Astrocyte of the hippocampus (primary cell): Measurements from ENCODE around the gene NKX1-1.

Experiments used
- DNase-seq: peaks from one replicate; pipeline ENCODE4 v3.0.0; 2011; ENCODE audit warnings: low read depth, low spot score

The NKX1-1 gene

GRCh38 chr4:1385373-1386340, 20.6 kb downstream of the NKX1-1 start:
- DNase-seq: no peak

GRCh38 chr4:1384675-1385372, 21.4 kb downstream of the NKX1-1 start:
- no peak for DNase-seq

GRCh38 chr4:1383728-1384591, 22.3 kb downstream of the NKX1-1 start:
- DNase-seq: no peak

DNA sequence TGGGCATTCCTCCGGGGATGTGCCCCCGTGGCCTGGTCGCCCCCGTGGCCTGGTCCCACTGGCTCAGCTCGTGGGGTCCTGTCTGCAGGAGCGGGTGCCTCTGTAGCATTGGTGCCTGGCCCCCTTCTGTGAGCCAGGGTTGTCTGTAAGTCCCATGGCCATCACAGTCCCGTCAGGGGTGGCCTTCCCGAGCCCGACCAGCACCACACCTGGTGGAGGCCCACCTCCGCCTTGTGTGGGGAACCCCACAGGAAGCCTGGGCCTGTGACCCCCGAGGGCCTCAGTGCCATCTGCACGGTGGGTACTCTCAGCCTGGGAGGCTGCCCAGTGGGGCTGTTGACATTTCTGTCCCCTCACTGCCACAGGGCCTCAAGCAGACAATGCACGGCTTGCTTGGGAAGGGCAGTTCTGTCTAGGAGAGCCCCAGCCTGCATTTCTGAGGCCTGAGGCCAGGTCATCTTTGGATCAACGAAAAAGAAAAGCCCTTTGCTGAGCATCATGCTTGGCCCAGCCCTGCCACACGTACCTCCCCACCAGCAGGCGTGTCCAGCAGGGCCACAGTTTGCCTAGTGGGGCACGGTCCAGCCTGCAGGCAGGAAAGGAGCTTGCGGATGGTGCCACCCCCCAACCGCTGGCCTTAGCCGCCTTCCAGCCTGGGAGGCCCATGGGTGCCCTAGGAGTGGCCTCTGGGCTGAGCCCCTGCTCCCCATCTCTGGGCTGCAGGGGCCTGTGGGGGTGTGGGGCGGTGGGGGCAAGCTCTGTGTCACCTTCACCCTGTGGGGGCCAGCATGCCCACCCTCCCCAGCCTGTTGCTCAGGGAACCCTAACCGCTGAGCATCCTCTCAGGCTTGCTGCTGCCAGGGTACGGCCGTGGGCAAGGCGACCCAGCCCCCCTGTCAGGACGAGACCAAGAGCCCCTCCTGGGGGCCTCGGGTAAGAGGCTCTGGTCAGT, 23.2 kb downstream of the NKX1-1 start:
- no peak for DNase-seq

GRCh38 chr4:1381944-1382541, 24.2 kb downstream of the NKX1-1 start:
- no peak for DNase-seq

- no peak for DNase-seq
These were observed 25.0 kb downstream of the NKX1-1 start for GRCh38 chr4:1381181-1381621.

- no peak for DNase-seq
These were observed 25.7 kb downstream of the NKX1-1 start for GRCh38 chr4:1380368-1381151.

DNA sequence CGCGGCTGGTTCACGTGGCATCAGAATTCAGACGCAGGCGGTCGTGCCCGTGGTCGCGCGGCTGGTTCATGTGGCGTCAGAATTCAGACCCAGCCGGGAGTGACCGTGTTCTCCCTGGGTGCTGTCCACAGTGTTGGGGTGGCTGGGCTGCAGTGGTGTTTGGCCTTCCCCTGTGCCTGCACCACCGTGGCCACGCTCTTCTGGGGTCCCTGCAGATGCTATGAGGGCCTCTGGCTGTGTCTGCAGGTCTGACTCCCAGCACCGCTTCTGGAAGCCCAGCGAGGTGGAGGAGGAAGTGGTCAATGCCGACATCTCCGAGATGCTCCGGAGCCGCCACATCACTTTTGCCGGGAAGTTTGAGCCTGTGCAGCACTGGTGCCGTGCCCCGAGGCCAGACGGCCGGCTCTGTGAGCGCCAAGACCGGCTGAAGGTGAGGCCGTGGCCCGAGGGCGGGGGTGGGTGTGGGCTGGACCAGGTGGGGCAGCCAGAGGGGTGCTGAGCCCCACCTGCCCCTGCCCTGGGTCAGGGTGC, 26.4 kb downstream of the NKX1-1 start:
- no peak for DNase-seq

DNA sequence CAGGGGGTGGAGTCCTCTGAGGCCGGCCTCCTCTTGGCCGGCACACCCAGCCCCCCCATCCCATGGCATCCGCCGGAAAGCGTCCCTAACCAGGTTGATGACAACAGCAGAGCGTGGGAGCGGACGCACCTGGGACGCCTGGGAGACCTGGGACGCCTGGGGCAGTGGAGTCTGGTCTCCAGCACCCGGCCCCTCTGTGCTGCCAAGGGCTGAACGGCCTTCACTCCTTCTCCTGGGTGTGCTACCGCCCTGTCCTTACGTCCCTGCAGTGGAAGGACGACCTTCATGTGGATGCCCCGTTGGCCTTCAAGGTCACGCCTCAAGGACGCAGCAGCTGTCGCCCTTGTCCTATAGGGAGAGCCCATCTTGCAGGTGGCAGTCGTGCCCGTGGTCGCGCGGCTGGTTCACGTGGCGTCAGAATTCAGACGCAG, 26.9 kb downstream of the NKX1-1 start:
- no peak for DNase-seq

DNA sequence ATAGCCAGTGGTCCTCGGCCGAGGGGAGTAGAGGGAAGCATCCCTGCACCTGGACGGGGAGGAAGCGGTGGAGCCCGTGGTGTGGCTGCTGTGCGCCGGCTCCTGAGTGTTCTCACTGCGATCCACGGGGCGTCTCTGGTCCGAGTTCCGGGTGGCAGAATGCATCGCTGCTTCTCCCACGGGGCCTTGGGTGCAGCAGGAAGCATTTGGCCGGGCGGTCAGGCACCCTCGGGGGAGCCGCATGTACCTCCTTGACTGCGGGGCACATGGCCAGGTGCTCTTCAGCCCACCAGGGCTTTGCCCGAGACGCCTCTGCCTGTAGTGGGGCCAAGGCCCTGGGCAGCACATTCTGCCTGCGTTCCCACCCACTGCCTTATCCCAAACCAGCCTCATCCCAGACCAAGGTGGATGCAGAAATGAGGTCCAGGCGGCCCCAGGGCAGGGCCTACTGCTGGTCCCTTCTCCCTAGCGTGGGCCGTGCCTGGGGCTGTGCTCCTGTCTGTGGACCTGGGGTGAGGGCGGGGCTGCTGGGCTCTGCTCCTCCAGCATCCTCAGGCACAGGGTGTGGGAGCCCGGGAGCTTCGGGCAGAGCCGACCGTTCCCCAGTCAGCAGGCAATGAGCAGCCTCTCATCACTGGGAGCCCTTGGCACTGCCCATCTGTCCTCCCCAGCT, 27.5 kb downstream of the NKX1-1 start:
- no peak for DNase-seq

- DNase-seq: no peak
These were observed 28.5 kb downstream of the NKX1-1 start for GRCh38 chr4:1377606-1378261.

- DNase-seq: no peak
These were observed 29.2 kb downstream of the NKX1-1 start for GRCh38 chr4:1376841-1377605.

DNA sequence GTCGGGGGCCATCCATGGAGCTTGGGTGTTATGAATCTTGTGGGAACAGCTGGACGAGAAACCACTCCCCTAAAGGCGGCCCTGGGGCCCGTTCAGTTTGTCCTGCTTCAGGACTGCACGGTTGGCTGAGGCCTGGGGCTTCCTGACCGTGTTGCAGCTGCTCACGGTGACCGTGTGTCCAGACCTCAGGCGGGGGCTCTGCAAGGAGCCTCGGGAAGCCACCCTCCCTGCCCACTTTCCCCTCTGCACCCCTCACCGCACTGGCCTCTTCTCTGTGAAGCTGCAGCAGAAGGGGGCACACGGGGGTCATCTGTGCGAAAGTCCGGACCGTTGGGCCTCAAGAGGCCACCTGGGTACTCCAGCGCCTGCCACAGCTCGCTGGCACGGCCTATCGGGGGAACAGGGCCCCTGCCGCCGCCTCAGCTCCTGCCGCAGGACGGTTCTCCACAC, 29.8 kb downstream of the NKX1-1 start:
- no peak for DNase-seq

DNA sequence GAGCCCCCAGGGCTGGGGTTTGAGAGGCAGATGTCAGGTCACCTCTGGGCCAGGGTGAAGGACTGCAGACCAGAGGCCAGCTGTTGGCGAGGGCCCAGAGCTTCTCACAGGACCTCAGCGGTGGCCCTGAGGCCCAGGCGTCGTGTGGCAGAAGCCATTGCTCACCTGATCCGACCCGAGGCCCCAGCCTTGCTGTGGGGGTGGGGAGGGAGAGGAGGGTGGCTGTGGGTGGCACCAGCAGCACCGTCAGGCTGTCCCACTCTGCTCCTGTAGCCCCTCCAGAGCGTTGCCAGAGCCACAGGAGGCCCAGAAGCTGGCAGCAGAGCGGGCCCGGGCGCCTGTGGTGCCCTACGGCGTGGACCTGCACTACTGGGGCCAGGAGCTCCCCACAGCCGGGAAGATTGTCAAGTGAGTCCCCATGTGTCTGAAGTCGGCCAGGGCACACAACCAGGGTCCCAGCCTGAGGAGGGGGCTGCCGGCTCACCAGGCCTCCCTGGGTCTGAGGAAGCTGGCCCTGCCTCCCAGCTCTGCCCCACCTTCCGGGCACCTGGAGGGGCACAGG, 30.4 kb downstream of the NKX1-1 start:
- no peak for DNase-seq

DNA sequence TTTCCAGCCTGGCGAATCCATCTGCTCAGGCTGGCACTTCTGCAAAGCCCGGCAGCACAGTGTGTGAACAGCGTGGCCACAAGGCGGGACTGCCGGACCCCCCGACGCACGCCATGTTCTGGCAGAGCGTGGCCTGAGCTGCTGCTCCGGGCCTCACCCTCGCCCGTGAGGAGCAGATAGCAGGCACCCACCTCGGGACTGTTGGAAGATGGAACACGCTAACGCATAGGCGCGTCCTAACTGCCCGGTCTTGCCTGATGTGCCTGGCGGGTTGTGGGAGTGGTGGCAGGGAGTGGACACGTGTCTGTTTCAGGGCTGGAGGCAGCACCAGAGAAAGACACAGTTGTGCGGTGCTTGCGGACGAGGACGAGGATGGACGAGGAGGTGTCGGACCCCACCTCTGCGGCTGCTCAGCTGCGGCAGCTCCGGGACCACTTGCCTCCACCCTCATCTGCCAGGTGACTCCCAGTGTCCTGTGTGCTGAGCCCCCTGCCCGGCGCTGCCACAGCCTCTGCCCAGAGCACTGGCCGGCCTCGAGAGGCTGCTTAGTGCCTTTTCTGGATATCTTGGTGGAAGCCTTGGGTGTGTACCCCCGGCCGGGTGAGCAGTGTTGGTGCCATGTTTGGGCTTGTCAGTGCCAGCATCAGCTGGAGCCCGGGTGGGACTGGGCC, 31.1 kb downstream of the NKX1-1 start:
- DNase-seq: no peak

DNA sequence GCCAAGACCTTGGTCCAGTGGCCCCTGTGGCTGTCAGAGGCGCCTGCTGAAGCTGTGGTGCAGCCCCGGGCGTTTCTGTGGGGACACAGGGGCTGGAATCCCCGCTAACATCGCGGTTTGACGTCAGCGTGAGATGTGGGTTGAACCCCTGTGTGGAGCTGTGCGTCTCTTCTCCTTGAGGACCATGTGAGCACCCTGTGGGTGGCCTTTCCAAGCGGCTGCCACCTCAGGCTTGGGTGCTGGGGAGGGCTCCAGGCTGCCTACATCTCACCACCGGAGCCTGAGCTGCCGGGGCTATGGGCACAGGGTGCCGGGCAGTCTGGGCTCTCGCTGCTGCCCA, 31.6 kb downstream of the NKX1-1 start:
- no peak for DNase-seq
